ENCODE results near the gene C18orf63. TPM values are rescaled to one million over a fixed set of nuclear protein-coding genes. Genes with fewer than 3 reads are reported as not detected.
A peak's percentile ranks its signal among the peaks of the same experiment; 100 is the strongest.

C18orf63 gene
- total and polyA plus RNA-seq, 9 donors = not detected

GRCh38 chr18:74373428-74373827 is 57.8 kb downstream of the C18orf63 start:
- no CpG with 5 or more reads among the region's 8 CpGs for WGBS (ENCODE audit: insufficient coverage)
- Histone ChIP-seq H3K36me3 (ENCODE audit: control insufficient read depth, insufficient read depth, low read length) (no peaks in the 10 kb centered on the region), H3K4me3 (ENCODE audit: low read length) (no peak overlapping the region), H3K27ac (ENCODE audit: low read length) (no peak overlapping the region), H3K27me3 (ENCODE audit: control insufficient read depth, insufficient read depth, low read length) (peaks cover 4% of the 10 kb centered on the region), H3K9me3 (replicated peaks; ENCODE audit: control insufficient read depth, low read depth, low read length) (no peaks in the 10 kb centered on the region), H3K4me1 (ENCODE audit: control insufficient read depth, insufficient read depth, low read length) (peaks cover 8% of the 10 kb centered on the region)
- DNase-seq = no peak

- H3K4me3 ChIP-seq (ENCODE audit: low read length) = no peak overlapping the region
- H3K4me1 ChIP-seq (ENCODE audit: control insufficient read depth, insufficient read depth, low read length) = no peaks in the 10 kb centered on the region
- DNase-seq = peak; percentile 58
- 66% methylated on average over 4 of the region's 6 CpGs for WGBS (ENCODE audit: insufficient coverage)
- no peaks in the 10 kb centered on the region for H3K9me3 ChIP-seq (replicated peaks; ENCODE audit: control insufficient read depth, low read depth, low read length)
- no peak overlapping the region for H3K27ac ChIP-seq (ENCODE audit: low read length)
- no peaks in the 10 kb centered on the region for H3K36me3 ChIP-seq (ENCODE audit: control insufficient read depth, insufficient read depth, low read length)
- no peaks in the 10 kb centered on the region for H3K27me3 ChIP-seq (ENCODE audit: control insufficient read depth, insufficient read depth, low read length)
Observed at GRCh38 chr18:74375999-74376398, 60.4 kb downstream of the C18orf63 start.

- peaks cover 2% of the 10 kb centered on the region for H3K4me1 ChIP-seq (ENCODE audit: control insufficient read depth, insufficient read depth, low read length)
- no peaks in the 10 kb centered on the region for H3K27me3 ChIP-seq (ENCODE audit: control insufficient read depth, insufficient read depth, low read length)
- no peaks in the 10 kb centered on the region for H3K9me3 ChIP-seq (replicated peaks; ENCODE audit: control insufficient read depth, low read depth, low read length)
- no peak for DNase-seq
- no peak overlapping the region for H3K27ac ChIP-seq (ENCODE audit: low read length)
- no peak overlapping the region for H3K4me3 ChIP-seq (ENCODE audit: low read length)
- WGBS (ENCODE audit: insufficient coverage) = 98% methylated on average over 3 of the region's 4 CpGs
- H3K36me3 ChIP-seq (ENCODE audit: control insufficient read depth, insufficient read depth, low read length) = no peaks in the 10 kb centered on the region
Observed at GRCh38 chr18:74376523-74376922, 60.9 kb downstream of the C18orf63 start.

GRCh38 chr18:74377776-74378175 is 62.1 kb downstream of the C18orf63 start:
- WGBS (ENCODE audit: insufficient coverage) = no CpG with 5 or more reads among the region's 1 CpG
- H3K36me3 ChIP-seq (ENCODE audit: control insufficient read depth, insufficient read depth, low read length) = no peaks in the 10 kb centered on the region
- H3K4me3 ChIP-seq (ENCODE audit: low read length) = no peak overlapping the region
- no peaks in the 10 kb centered on the region for H3K27me3 ChIP-seq (ENCODE audit: control insufficient read depth, insufficient read depth, low read length)
- no peaks in the 10 kb centered on the region for H3K9me3 ChIP-seq (replicated peaks; ENCODE audit: control insufficient read depth, low read depth, low read length)
- H3K4me1 ChIP-seq (ENCODE audit: control insufficient read depth, insufficient read depth, low read length) = peaks cover 5% of the 10 kb centered on the region
- H3K27ac ChIP-seq (ENCODE audit: low read length) = no peak overlapping the region
- DNase-seq = no peak

GRCh38 chr18:74378179-74378682 is 62.6 kb downstream of the C18orf63 start:
- DNase-seq = no peak
- Histone ChIP-seq H3K27me3 (ENCODE audit: control insufficient read depth, insufficient read depth, low read length) (no peaks in the 10 kb centered on the region), H3K9me3 (replicated peaks; ENCODE audit: control insufficient read depth, low read depth, low read length) (no peaks in the 10 kb centered on the region), H3K4me3 (ENCODE audit: low read length) (no peak overlapping the region), H3K4me1 (ENCODE audit: control insufficient read depth, insufficient read depth, low read length) (peaks cover 5% of the 10 kb centered on the region), H3K27ac (ENCODE audit: low read length) (no peak overlapping the region), H3K36me3 (ENCODE audit: control insufficient read depth, insufficient read depth, low read length) (no peaks in the 10 kb centered on the region)
- 71% methylated on average over 4 of the region's 4 CpGs for WGBS (ENCODE audit: insufficient coverage)

GRCh38 chr18:74380916-74381315 is 65.3 kb downstream of the C18orf63 start:
- WGBS (ENCODE audit: insufficient coverage) = 91% methylated on average over 4 of the region's 10 CpGs
- Histone ChIP-seq H3K36me3 (ENCODE audit: control insufficient read depth, insufficient read depth, low read length) (no peaks in the 10 kb centered on the region), H3K4me3 (ENCODE audit: low read length) (no peak overlapping the region), H3K4me1 (ENCODE audit: control insufficient read depth, insufficient read depth, low read length) (peaks cover 5% of the 10 kb centered on the region), H3K9me3 (replicated peaks; ENCODE audit: control insufficient read depth, low read depth, low read length) (no peaks in the 10 kb centered on the region), H3K27me3 (ENCODE audit: control insufficient read depth, insufficient read depth, low read length) (no peaks in the 10 kb centered on the region), H3K27ac (ENCODE audit: low read length) (no peak overlapping the region)
- DNase-seq = no peak

GRCh38 chr18:74381621-74382295 is 66.1 kb downstream of the C18orf63 start:
- Histone ChIP-seq H3K36me3 (ENCODE audit: control insufficient read depth, insufficient read depth, low read length) (no peaks in the 10 kb centered on the region), H3K4me3 (ENCODE audit: low read length) (no peak overlapping the region), H3K4me1 (ENCODE audit: control insufficient read depth, insufficient read depth, low read length) (peaks cover 5% of the 10 kb centered on the region), H3K27me3 (ENCODE audit: control insufficient read depth, insufficient read depth, low read length) (no peaks in the 10 kb centered on the region), H3K27ac (ENCODE audit: low read length) (no peak overlapping the region), H3K9me3 (replicated peaks; ENCODE audit: control insufficient read depth, low read depth, low read length) (no peaks in the 10 kb centered on the region)
- peak; percentile 59 for DNase-seq
- 57% methylated on average over 13 of the region's 17 CpGs for WGBS (ENCODE audit: insufficient coverage)

- no peaks in the 10 kb centered on the region for H3K27me3 ChIP-seq (ENCODE audit: control insufficient read depth, insufficient read depth, low read length)
- no peaks in the 10 kb centered on the region for H3K36me3 ChIP-seq (ENCODE audit: control insufficient read depth, insufficient read depth, low read length)
- WGBS (ENCODE audit: insufficient coverage) = 100% methylated on average over 2 of the region's 10 CpGs
- DNase-seq = no peak
- peaks cover 5% of the 10 kb centered on the region for H3K4me1 ChIP-seq (ENCODE audit: control insufficient read depth, insufficient read depth, low read length)
- H3K9me3 ChIP-seq (replicated peaks; ENCODE audit: control insufficient read depth, low read depth, low read length) = no peaks in the 10 kb centered on the region
- no peak overlapping the region for H3K4me3 ChIP-seq (ENCODE audit: low read length)
- no peak overlapping the region for H3K27ac ChIP-seq (ENCODE audit: low read length)
Observed at GRCh38 chr18:74382481-74383017, 66.9 kb downstream of the C18orf63 start.

- peak; percentile 89 for DNase-seq
- no peaks in the 10 kb centered on the region for H3K36me3 ChIP-seq (ENCODE audit: control insufficient read depth, insufficient read depth, low read length)
- peaks cover 2% of the 10 kb centered on the region for H3K27me3 ChIP-seq (ENCODE audit: control insufficient read depth, insufficient read depth, low read length)
- no peak overlapping the region for H3K4me3 ChIP-seq (ENCODE audit: low read length)
- peaks cover 2% of the 10 kb centered on the region for H3K4me1 ChIP-seq (ENCODE audit: control insufficient read depth, insufficient read depth, low read length)
- H3K9me3 ChIP-seq (replicated peaks; ENCODE audit: control insufficient read depth, low read depth, low read length) = no peaks in the 10 kb centered on the region
- WGBS (ENCODE audit: insufficient coverage) = 37% methylated on average over 6 of the region's 6 CpGs
- peak overlapping the region; percentile 15 for H3K27ac ChIP-seq (ENCODE audit: low read length)
Observed at GRCh38 chr18:74387383-74387782, 71.7 kb downstream of the C18orf63 start.

GRCh38 chr18:74388227-74388626 is 72.6 kb downstream of the C18orf63 start:
- Histone ChIP-seq H3K9me3 (replicated peaks; ENCODE audit: control insufficient read depth, low read depth, low read length) (no peaks in the 10 kb centered on the region), H3K4me3 (ENCODE audit: low read length) (no peak overlapping the region), H3K36me3 (ENCODE audit: control insufficient read depth, insufficient read depth, low read length) (no peaks in the 10 kb centered on the region), H3K27ac (ENCODE audit: low read length) (no peak overlapping the region), H3K4me1 (ENCODE audit: control insufficient read depth, insufficient read depth, low read length) (peaks cover 2% of the 10 kb centered on the region), H3K27me3 (ENCODE audit: control insufficient read depth, insufficient read depth, low read length) (peaks cover 3% of the 10 kb centered on the region)
- WGBS (ENCODE audit: insufficient coverage) = 20% methylated on average over 1 of the region's 1 CpG
- peak; percentile 64 for DNase-seq
